DND-41 (cell line): ENCODE measurements around the gene IZUMO1.

Experiments
- ATAC-seq: fragments of 200-7000 bp; cut with Tn5 transposase; 3 replicates; pipeline ENCODE4 v1.9.1; 2021; ENCODE audit warnings: low read depth; ENCODE audit not compliant: insufficient read depth
- DNase-seq: peaks from one replicate; pipeline ENCODE4 v3.0.0-alpha.2; 2020
- H2AFZ ChIP-seq: 2 replicates; pipeline ENCODE4 v1.6.0; 2012; ENCODE audit warnings: low read depth, low read length
- H3K27ac ChIP-seq: 2 replicates; pipeline ENCODE4 v1.5.1; 2012; ENCODE audit warnings: low read length, inconsistent platforms
- H3K27me3 ChIP-seq: fragments of 200-600 bp; sonication (generic); 2 replicates; pipeline ENCODE4 v1.6.0; 2012; ENCODE audit warnings: low read length, mild to moderate bottlenecking, inconsistent platforms; ENCODE audit not compliant: insufficient read depth, poor library complexity
- H3K36me3 ChIP-seq: 2 replicates; pipeline ENCODE4 v1.5.1; 2012; ENCODE audit warnings: low read length, inconsistent platforms; ENCODE audit not compliant: insufficient read depth
- H3K4me1 ChIP-seq: 2 replicates; pipeline ENCODE4 v1.5.1; 2012; ENCODE audit warnings: mild to moderate bottlenecking, low read length; ENCODE audit not compliant: insufficient read depth
- H3K4me2 ChIP-seq: 2 replicates; pipeline ENCODE4 v1.6.0; 2012; ENCODE audit warnings: mild to moderate bottlenecking, moderate library complexity, low read length, inconsistent platforms; ENCODE audit not compliant: insufficient read depth
- H3K4me3 ChIP-seq, 2 experiments: fragments of 200-600 bp in 1 of 2; shearing (Covaris generic) in 1 of 2; 2 replicates each; pipeline ENCODE4 v1.5.1; 2012 to 2016; ENCODE audit warnings: inconsistent platforms in 2 of 2, low read length in 2 of 2, mild to moderate bottlenecking in 2 of 2, low read depth in 1 of 2, moderate library complexity in 1 of 2
- H3K79me2 ChIP-seq: 2 replicates; pipeline ENCODE4 v1.6.0; 2012; ENCODE audit warnings: low read length, inconsistent platforms; ENCODE audit not compliant: insufficient read depth
- H3K9ac ChIP-seq: 2 replicates; pipeline ENCODE4 v1.6.0; 2012; ENCODE audit warnings: low read depth, mild to moderate bottlenecking, inconsistent platforms, low read length, moderate library complexity
- H3K9me3 ChIP-seq: 2 replicates; pipeline ENCODE4 v1.5.1; 2012; ENCODE audit warnings: low read length, moderate library complexity, mild to moderate bottlenecking, inconsistent platforms; ENCODE audit not compliant: insufficient read depth, severe bottlenecking
- H4K20me1 ChIP-seq: 2 replicates; pipeline ENCODE4 v1.6.0; 2012; ENCODE audit warnings: low read length; ENCODE audit not compliant: insufficient read depth
- CTCF ChIP-seq: IDR thresholded peaks from 2 replicates; pipeline ENCODE4 v1.5.1; 2012; ENCODE audit warnings: borderline replicate concordance, low read length, moderate library complexity, mild to moderate bottlenecking; ENCODE audit not compliant: poor library complexity, severe bottlenecking; ENCODE audit errors: extremely low read depth
- EZH2 ChIP-seq: IDR thresholded peaks from 3 replicates; pipeline ENCODE4 v1.6.1; 2012; ENCODE audit warnings: borderline replicate concordance, low read depth, mild to moderate bottlenecking, moderate library complexity, low read length, inconsistent platforms; ENCODE audit not compliant: severe bottlenecking

Gene IZUMO1

GRCh38 chr19:48740164-48740972 lies 6.3 kb downstream of the IZUMO1 start, which contains the start of gene RASIP1:
TSS of gene RASIP1 (minus strand) at chr19:48740610. CDS start at chr19:48740282, 328 bp downstream.
- no peaks in the 10 kb centered on the region for H3K27me3 ChIP-seq
- TF ChIP-seq EZH2 (no peak), CTCF (no peak)
- no peak within 1 kb of the TSS for H2AFZ ChIP-seq
- no peaks in the 10 kb centered on the region for H3K79me2 ChIP-seq
- no peak within 1 kb of the TSS for H3K27ac ChIP-seq
- H4K20me1 ChIP-seq, result no peaks in the 10 kb centered on the region
- no peaks in the 10 kb centered on the region for H3K36me3 ChIP-seq
- DNase-seq (no peak), ATAC-seq (no peak)
- H3K9me3 ChIP-seq, result no peaks in the 10 kb centered on the region
- no peak within 1 kb of the TSS for H3K4me3 ChIP-seq
- H3K4me1 ChIP-seq, result peaks cover 25% of the 10 kb centered on the region
- H3K9ac ChIP-seq, result no peak within 1 kb of the TSS
- no peak within 1 kb of the TSS; the same call in 1 of the 2 replicates for H3K4me2 ChIP-seq

GRCh38 chr19:48739404-48740163 lies 7.1 kb downstream of the IZUMO1 start:
- H3K4me2 ChIP-seq, result no peak overlapping the region; the same call in 1 of the 2 replicates
- DNase-seq (no peak), ATAC-seq (no peak)
- H3K4me1 ChIP-seq, result peaks cover 18% of the 10 kb centered on the region
- no peak overlapping the region for H3K4me3 ChIP-seq
- no peak overlapping the region for H2AFZ ChIP-seq
- H4K20me1 ChIP-seq, result no peaks in the 10 kb centered on the region
- TF ChIP-seq CTCF (no peak), EZH2 (no peak)
- no peaks in the 10 kb centered on the region for H3K9me3 ChIP-seq
- H3K9ac ChIP-seq, result peak overlapping the region; percentile 34; the same call in 1 of the 2 replicates
- no peaks in the 10 kb centered on the region for H3K27me3 ChIP-seq
- no peaks in the 10 kb centered on the region for H3K36me3 ChIP-seq
- no peak overlapping the region for H3K27ac ChIP-seq
- no peaks in the 10 kb centered on the region for H3K79me2 ChIP-seq

- Histone ChIP-seq H3K9ac (peak overlapping the region; percentile 50), H3K27me3 (no peaks in the 10 kb centered on the region), H3K4me1 (peaks cover 16% of the 10 kb centered on the region), H3K79me2 (no peaks in the 10 kb centered on the region), H3K9me3 (no peaks in the 10 kb centered on the region), H3K4me3 (peak overlapping the region in 1 of 2 experiments; percentile 53; a peak in 2 of 4 replicates), H3K27ac (no peak overlapping the region), H3K36me3 (no peaks in the 10 kb centered on the region), H3K4me2 (peak overlapping the region; percentile 77), H4K20me1 (no peaks in the 10 kb centered on the region), H2AFZ (peak overlapping the region; percentile 64)
- DNase-seq, result peak; percentile 90
- peak; percentile 89 for ATAC-seq
- TF ChIP-seq CTCF (peak; percentile 60), EZH2 (no peak)
Observed at GRCh38 chr19:48738557-48739403, 7.9 kb downstream of the IZUMO1 start.
